Measurements from ENCODE around the gene C6orf136.
A peak's percentile ranks its signal among the peaks of the same experiment; 100 is the strongest.
"Not testable (repeated sequence)": the region's sequence is repeated elsewhere in the genome, so short reads cannot be mapped to it uniquely, and the experiment has no call there.

The C6orf136 gene

GRCh38 chr6:30615958-30616810, 30.7 kb upstream of the C6orf136 start:
- peak; percentile 14 for DNase-seq

DNA sequence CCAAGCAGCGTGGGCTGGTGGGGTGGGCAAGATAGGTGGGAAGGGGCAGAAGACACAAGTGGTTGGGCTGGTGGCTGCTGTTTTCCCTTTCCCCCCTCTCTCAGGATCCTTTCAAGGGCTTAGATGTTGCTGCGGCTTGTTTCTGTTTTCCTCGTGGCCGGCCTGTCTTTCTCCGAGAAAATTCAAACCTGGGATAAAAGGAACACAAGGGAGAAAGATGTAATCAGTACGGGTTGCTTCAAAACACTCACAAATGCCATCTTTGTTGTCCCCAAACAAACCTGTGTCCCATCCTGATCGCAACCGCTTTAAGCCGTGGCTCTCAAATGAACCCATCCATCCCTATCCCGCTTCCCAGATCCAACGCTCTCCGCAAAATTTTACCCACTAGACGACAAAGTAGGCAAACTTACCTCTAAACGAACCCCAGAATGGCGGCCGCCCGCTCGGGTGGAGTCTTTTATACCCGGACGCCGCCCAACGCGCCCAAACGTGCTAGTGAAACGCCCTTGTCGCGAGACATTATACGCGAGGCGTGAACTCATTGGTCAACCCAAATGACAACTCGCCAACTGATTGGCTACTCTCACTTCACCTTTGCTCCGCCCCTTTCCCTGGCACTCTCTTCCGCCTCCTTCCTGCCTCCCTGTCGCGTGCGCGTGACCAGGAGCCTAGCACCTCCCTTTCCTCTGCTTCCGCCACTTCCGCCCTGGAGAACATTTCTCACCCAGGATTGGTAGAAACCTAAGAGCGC, 29.9 kb upstream of the C6orf136 start, which contains the start of gene PPP1R10:
Gene PPP1R10 (minus strand): TSS at position 433 of the 754 bp plus-strand sequence. CDS start 7,299 bp downstream, outside the sequence.
- peak; percentile 100 for DNase-seq

GRCh38 chr6:30617565-30618269, 29.2 kb upstream of the C6orf136 start, which contains the start of gene MRPS18B:
MRPS18B (plus strand) TSS chr6:30617840; CDS start chr6:30617866, 26 bp downstream.
- peak; percentile 99 for DNase-seq

DNA sequence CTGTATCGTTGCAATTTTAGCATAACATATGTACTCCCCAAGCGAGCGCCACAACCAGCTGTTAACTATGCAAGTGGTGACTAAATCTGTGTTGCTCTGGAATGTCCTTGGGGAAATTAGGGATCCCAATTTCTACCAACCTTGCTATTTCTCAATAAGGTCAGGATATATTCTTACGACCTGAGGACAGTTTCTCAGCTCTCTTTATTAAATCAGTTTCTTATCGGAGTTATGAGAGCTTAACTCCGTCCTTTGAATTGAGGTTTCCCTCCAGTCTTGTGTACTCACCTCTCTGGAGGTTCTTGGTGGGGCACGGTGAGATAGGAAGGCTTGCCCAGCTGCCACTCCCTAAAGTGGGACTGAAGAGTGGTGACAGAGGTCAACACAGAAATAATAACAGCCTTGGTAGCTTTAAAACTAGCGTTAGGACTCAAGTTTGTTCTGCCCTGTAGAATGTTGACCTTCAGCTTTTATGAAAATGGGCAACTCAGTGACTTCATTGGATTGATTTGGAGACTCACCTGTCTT, 28.6 kb upstream of the C6orf136 start:
- DNase-seq = peak; percentile 64

- DNase-seq = no peak
These were observed 27.4 kb upstream of the C6orf136 start for GRCh38 chr6:30619561-30619960.

GRCh38 chr6:30625511-30625910, 21.4 kb upstream of the C6orf136 start:
- DNase-seq = no peak

DNA sequence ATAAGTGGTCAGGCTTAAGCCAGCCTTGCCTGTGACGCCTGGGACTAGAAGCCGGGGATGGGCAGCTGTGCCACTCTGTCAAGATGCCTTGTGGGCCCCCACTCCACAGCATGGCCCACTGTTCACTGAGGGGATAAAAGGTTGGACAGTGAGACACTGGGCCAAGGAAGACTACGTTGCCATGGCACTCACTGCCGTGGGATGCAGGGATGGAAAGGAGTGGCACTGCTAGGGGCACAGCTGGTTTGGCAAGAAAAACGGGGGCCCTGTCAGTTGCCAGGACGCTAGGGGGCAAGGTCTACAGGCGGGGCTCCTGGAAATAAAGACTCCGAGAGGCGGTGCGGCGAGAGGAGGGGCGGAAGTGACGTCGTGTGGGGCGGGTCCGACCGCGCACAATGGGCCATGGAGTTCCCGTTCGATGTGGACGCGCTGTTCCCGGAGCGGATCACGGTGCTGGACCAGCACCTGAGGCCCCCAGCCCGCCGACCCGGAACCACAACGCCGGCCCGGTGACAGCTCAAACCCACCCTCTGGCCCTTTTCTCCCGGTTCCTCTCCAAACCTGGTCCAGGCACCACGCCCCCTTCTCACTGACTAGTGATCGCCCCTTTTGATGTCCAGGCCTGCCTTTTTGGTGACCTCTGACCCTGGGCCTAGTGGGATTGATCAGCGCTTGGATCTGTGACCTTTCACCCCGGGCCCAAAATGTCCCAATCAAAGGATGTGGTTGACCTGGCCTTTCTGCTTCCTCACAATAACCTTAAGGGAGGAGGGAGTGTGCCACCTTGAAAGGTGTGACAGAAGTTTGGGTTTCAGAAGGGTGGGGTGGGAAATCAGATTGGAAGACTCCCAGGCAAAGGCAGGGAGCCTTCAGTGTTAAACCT, 20.2 kb upstream of the C6orf136 start, which contains the start of gene ATAT1:
Gene ATAT1 (plus strand): TSS at position 391 of the 883 bp plus-strand sequence.
- DNase-seq = peak; percentile 49

DNA sequence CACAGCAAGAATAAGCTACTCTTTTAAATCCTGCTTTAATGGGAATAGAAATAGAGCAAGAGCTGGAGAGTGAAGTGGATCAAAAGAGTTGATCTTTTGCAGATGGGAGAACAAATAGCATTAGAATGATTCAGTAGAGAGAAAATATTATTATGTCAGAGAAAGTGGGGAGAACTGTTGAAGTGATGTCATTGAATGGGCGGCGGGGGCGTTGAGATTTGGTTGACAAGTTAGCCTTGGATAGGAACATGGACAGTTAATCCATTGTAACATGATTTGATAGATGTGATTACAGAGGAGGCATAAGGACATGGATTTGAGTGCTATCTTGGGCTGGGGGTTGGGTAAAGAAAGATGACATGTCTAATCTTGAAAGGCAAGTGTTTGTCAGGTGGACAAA, 11.1 kb upstream of the C6orf136 start:
- DNase-seq = no peak

DNA sequence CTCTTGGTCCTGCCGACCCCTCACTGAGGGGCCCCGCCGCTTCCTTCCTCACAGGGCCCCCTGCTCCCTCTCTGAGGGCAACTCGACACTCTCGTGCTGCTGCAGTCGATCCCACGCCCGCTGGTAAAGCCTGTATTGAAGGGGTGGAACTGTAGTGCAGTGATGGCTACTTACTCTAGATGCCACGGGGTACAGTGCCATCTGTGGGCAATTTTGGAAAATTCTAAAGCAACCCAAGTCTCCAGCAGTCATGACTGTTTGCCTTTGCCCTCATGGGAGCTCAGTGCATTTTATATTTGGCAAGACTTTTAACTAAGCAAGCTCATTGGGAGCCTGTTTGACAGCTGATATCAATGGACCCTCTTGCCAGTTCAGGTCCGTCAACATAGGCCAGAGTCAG, 6.5 kb upstream of the C6orf136 start:
- no peak for DNase-seq

- DNase-seq = no peak
These were observed 5.9 kb upstream of the C6orf136 start for GRCh38 chr6:30641048-30641447.

DNA sequence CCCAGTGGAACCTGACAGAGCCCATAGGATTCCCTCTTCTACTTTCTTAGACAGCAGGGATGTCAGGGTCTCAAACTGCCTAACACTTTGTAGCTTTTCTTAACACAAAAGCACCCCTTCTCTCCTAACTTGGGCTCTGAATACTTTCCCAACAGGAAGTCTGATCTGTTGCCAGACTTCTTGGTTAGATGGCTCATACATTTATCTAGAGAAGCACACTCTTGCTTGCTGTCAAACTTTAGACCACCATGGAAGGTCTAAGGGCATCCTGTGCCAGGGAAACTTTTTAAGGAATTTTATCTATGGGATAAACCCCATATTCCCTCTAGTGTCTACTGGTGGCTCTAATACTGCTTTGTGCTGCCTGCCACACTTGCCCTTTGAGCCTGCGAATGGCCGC, 3.3 kb upstream of the C6orf136 start:
- no peak for DNase-seq

DNA sequence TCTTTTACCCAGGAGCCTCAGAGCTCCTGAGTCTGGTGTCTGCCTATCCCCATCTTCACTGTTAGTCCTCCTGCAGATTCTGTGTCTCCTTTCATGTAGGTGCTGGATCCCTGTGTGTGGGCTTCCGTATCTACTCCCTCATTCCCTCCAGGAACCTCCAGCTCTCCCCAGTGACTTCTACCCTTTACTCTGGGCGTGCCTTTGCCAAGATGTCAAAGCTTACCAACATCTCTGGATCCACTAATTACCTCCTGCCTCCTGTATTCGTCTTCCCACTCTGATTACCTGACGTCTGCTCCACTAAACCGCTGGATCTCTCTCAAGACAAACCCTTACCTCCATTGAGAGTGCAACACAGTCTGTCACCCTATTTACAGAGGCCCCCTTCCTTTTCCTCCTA, 2.2 kb upstream of the C6orf136 start:
- DNase-seq = no peak

GRCh38 chr6:30645989-30646388, 944 bp upstream of the C6orf136 start:
- no peak for DNase-seq

DNA sequence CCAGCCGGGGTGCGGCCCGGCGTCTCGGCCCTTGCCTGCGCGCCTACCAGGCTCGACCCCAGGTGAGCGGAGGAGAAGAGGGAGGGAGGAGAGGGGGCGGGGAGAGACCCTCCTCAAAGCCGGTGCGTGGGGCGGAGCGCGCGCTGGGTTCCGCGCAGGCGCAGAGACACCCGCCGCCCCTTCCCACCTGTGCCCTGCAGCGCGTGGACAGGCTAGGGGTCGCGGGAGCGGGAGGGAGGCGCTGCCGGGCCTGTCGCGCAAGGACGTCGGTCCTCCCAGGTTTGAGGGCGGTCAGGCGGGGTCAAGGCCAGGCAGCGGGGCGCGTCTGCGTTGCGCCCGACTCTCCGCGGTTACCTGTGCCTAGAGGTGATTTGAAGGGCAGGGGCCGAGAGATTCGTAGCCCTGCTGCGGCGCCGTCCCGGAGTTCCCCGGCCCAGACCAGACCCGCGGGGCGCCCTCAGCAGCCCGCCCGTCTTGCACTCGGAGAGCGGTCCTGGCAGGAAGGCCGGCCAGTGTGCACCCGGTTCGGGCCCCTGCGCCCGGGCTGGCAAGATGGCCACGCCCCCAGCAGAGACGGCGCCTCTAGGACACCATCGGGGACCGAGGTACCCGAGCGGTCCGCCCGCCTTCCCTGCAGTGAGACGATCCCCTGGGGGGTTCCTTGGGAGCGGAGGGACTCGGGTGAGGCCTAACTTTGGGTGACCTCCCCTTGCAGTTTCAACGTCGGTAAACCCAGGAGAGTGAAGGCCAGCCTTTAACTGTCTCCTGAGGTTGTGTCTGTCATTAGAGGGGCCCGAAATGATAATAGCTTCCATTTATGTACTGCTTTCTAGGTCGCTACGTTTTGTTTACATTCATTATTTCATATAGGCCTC, 546 bp downstream of the C6orf136 start:
- peak; percentile 55 for DNase-seq

DNA sequence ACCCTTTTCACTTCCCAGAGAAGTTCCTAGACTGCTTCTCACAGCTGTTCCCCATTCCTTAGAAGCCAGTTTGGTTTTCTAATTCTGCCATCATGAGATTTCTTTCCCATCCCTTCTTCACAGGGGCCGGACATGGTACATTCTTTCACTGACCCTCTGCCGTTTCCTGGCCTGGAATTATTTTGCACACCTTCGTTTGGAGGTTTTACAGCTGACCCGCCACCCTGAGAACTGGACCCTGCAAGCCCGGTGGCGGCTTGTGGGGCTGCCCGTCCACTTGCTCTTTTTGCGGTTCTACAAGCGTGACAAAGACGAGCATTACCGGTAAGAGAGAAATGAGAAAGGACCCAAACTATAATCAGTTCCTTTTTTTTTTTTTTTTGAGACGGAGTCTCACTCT, 4.2 kb downstream of the C6orf136 start:
- DNase-seq = no peak

- DNase-seq = no peak
These were observed 8.1 kb downstream of the C6orf136 start for GRCh38 chr6:30654798-30655742.

DNA sequence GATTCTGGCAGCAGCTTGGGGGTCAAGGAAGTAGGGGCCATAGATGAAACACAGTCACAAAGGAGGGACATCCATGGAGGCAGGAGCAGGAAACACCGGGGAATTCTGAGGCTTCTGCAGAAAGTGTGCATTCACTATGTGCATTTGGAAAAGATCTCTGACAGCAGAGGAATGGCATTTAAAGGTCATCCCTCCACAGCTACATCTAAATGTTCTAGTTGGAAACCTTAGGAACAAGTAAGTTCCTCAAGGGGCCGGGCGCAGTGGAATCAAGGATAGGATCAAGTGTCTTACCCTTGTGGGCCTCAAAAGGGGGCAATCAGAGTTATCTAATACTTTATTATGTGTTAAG, 8.8 kb downstream of the C6orf136 start:
- no peak for DNase-seq

DNA sequence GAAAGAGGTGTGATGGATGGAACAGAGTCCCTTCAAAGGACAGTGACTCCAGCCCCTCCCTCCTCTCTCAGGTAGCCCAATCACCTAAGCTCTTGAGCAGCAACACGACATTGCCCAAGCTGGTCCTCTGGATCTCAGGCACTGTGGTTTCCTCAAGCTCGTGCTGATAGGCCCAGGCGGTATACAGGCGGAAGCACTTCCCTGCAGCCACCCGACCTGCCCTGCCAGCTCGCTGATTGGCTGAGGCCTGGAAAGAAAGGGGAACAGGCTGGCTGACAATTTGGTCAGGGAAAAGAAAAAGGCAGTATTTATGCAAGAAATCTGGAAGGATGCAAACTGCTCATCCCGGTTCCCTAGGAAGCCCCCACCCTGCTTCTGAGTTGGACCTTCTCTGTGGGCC, 9.6 kb downstream of the C6orf136 start:
- no peak for DNase-seq

DNA sequence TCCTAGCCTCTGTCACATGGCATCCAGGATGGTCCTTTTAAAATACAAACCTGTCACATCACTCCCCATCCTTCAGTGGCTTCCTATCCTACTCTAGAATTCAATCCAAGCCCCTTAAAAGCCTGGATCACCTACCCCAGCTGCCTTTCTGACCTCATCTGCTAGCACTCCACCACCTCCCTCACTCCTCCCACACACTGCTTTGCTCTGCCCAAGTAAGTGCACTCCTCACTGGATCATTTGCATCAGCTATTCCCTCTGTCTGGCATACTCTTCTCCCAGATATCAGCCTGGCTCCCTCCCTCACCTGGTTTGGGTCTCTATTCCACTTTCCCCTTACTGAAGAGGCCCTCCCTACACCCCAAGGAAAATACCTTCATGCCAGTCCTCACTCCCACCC, 10.5 kb downstream of the C6orf136 start:
- DNase-seq = peak; percentile 27

GRCh38 chr6:30657922-30658321, 11.0 kb downstream of the C6orf136 start:
- DNase-seq = not testable (repeated sequence)
